PC-9 (cell line): ENCODE measurements around the gene SLC38A3.

Experiments used
- CTCF ChIP-seq: fragments of 200-600 bp; sonication (generic); conservative IDR thresholded peaks from 2 replicates; pipeline ENCODE4 v1.6.1; 2017; ENCODE audit warnings: mixed run types, antibody characterized with exemption, mild to moderate bottlenecking, moderate library complexity
- EZH2 ChIP-seq: fragments of 200-600 bp; sonication (generic); IDR thresholded peaks from 2 replicates; pipeline ENCODE4 v1.8.0; 2017; ENCODE audit warnings: antibody characterized with exemption, low read depth

- TF ChIP-seq CTCF (no peak), EZH2 (no peak)
Measured at GRCh38 chr3:50212971-50213370, 7.9 kb downstream of the SLC38A3 start.
